Naive thymus-derived CD4-positive, alpha-beta T cell (primary cell): ENCODE data around the gene DDI2. TPM values are rescaled to one million over a fixed set of nuclear protein-coding genes. Genes with fewer than 3 reads are reported as not detected.
A peak's percentile ranks its signal among the peaks of the same experiment; 100 is the strongest.

ENCODE experiments used
- ATAC-seq: fragments of 150-1000 bp; cut with Tn5 transposase; 2 replicates; pipeline ENCODE4 v1.10.0; 2021; ENCODE audit warnings: mild to moderate bottlenecking, moderate library complexity
- CTCF ChIA-PET: fragments of 350-600 bp; sonication (Branson Sonifier 250); formaldehyde crosslinking; loops from one replicate; lab custom pipeline; 2021; ENCODE audit warnings: antibody characterized with exemption; lab: Charles Lee
- POLR2A ChIA-PET: fragments of 350-600 bp; sonication (Branson Sonifier 250); formaldehyde crosslinking; loops from one replicate; lab custom pipeline; 2021; ENCODE audit warnings: antibody characterized with exemption, inconsistent platforms; lab: Charles Lee
- DNase-seq, 9 donors: peaks; one replicate each; pipeline versions ENCODE4 v3.0.0 to v3.0.0-alpha.2; 2020 to 2022; ENCODE audit warnings: mixed read lengths in 1 of 9
- H3K27ac ChIP-seq: one replicate; pipeline ENCODE4 v1.7.0; 2013; ENCODE audit warnings: mild to moderate bottlenecking, low read depth, low read length, moderate library complexity
- H3K27me3 ChIP-seq, 2 donors: one replicate each; pipeline ENCODE4 v1.7.0; 2013; ENCODE audit warnings: low read length in 2 of 2, mild to moderate bottlenecking in 2 of 2, moderate library complexity in 2 of 2; ENCODE audit not compliant: control insufficient read depth in 2 of 2, insufficient read depth in 2 of 2
- H3K36me3 ChIP-seq, 3 experiments: 1 replicate in 2 of 3; 2 replicates in 1 of 3; pipeline ENCODE4 v1.7.0; 2013; ENCODE audit warnings: low read length in 3 of 3, mild to moderate bottlenecking in 3 of 3, moderate library complexity in 1 of 3; ENCODE audit not compliant: insufficient read depth in 3 of 3, control insufficient read depth in 2 of 3
- H3K4me1 ChIP-seq, 2 donors: one replicate each; pipeline ENCODE4 v1.7.0; 2013; ENCODE audit warnings: low read length in 2 of 2, mild to moderate bottlenecking in 2 of 2, moderate library complexity in 1 of 2; ENCODE audit not compliant: control insufficient read depth in 2 of 2, insufficient read depth in 2 of 2
- H3K4me3 ChIP-seq: 2 replicates; pipeline ENCODE4 v1.7.0; 2013; ENCODE audit warnings: mild to moderate bottlenecking, low read length
- H3K9me3 ChIP-seq, 3 experiments: 1 replicate in 2 of 3; 2 replicates in 1 of 3; pipeline ENCODE4 v1.7.0; 2013; ENCODE audit warnings: low read length in 3 of 3; ENCODE audit not compliant: control insufficient read depth in 2 of 3
- H3K27ac Mint-ChIP-seq, 9 donors: one replicate each; pipeline ENCODE4 v1.8.0; 2020 to 2022; ENCODE audit warnings: mixed read lengths in 9 of 9, mild to moderate bottlenecking in 8 of 9, moderate library complexity in 5 of 9, inconsistent platforms in 2 of 9
- H3K27me3 Mint-ChIP-seq, 5 donors: one replicate each; pipeline ENCODE4 v1.8.0; 2021 to 2022; ENCODE audit warnings: mixed read lengths in 5 of 5, mild to moderate bottlenecking in 1 of 5
- H3K36me3 Mint-ChIP-seq, 5 donors: one replicate each; pipeline ENCODE4 v1.8.0; 2020 to 2022; ENCODE audit warnings: mixed read lengths in 5 of 5, mild to moderate bottlenecking in 3 of 5, inconsistent platforms in 1 of 5
- H3K4me1 Mint-ChIP-seq, 7 donors: one replicate each; pipeline ENCODE4 v1.8.0; 2020 to 2022; ENCODE audit warnings: mixed read lengths in 7 of 7, mild to moderate bottlenecking in 3 of 7, inconsistent platforms in 1 of 7
- H3K4me3 Mint-ChIP-seq, 10 donors: one replicate each; pipeline ENCODE4 v1.8.0; 2020 to 2022; ENCODE audit warnings: mild to moderate bottlenecking in 10 of 10, mixed read lengths in 10 of 10, moderate library complexity in 6 of 10, inconsistent platforms in 2 of 10
- H3K9me3 Mint-ChIP-seq, 11 donors: one replicate each; pipeline ENCODE4 v1.8.0; 2020 to 2022; ENCODE audit warnings: mixed read lengths in 11 of 11, mild to moderate bottlenecking in 4 of 11, inconsistent platforms in 1 of 11, moderate library complexity in 1 of 11
- intact Hi-C, 2 donors: fragments of 100-400 bp; cut with micrococcal nuclease; formaldehyde crosslinking; loops; one replicate each; pipeline ENCODE4 v1.15.1; 2023
- polyA plus RNA-seq, 2 donors: library from polyadenylated mRNA; unstranded; fragments of 300-500 nt; fragmentation: Illumina TruSeq; gene quantifications; one replicate each; pipeline ENCODE4 v1.2.3, GENCODE V29; 2021
- total RNA-seq, 6 experiments: library from RNA in 5 of 6; stranded (reverse) in 5 of 6; gene quantifications; 1 replicate in 5 of 6; 2 replicates in 1 of 6; pipeline ENCODE4 v1.2.3 and lab custom pipeline; 2021 to 2026

Gene DDI2
- total and polyA plus RNA-seq, 7 experiments from 2014 or later: 3.2 to 46.8 (median 31.0) TPM

DNA sequence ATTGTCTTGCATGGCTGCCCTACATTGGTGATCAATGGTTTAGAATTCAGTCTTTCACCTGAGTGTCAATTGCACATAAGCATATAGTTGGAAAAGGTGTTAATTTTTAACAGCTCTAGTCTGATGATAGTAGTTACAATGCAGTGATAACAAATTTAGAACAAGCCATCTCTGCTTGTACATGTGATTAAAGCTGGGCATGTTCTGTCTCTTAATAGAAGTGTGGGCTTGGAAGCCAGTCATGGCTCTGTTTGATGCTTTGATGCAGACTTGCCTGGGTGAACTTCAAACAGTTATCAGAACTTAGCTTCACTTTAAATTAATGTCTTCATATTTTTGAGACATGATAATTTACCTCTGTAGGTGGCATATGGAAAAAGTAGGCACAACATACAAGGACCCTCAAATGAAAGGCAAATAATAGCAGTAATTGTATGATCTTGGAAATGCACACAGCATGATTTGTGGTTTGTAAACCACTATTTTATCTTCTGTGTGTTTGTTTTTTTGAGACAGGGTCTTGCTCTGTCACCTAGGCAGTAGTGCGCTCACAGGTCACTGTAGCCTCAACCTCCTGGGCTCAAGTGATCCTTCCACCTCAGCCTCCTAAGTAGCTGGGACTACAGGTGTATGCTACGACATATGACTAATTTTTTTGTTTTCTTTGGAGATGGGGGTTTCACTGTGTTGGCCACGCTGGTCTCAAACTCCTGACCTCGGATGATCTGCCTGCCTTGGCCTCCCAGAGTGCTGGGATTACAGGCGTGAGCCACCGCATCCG lies 3.8 kb downstream of the DDI2 start:
- Histone ChIP-seq H3K4me1 (peaks cover 25 to 30% of the 10 kb centered on the region in 2 donors), H3K9me3 (no peaks in the 10 kb centered on the region), H3K4me3 (no peak overlapping the region), H3K36me3 (peaks cover 0 to 4% (median 0%) of the 10 kb centered on the region in 3 experiments), H3K27me3 (no peaks in the 10 kb centered on the region), H3K27ac (no peak overlapping the region)
- CTCF ChIA-PET: no interaction called here
- Mint-ChIP-seq H3K9me3 (no peaks in the 10 kb centered on the region), H3K27ac (peak overlapping the region in 7 of 9 donors; percentile 18 to 88 (median 59)), H3K36me3 (peaks cover 0 to 5% (median 2%) of the 10 kb centered on the region in 5 donors), H3K27me3 (no peaks in the 10 kb centered on the region), H3K4me3 (peak overlapping the region in 7 of 10 donors; percentile 35 to 92 (median 61)), H3K4me1 (peaks cover 50 to 79% (median 65%) of the 10 kb centered on the region in 7 donors)
- POLR2A ChIA-PET: interaction anchor here (0.6 to 1.0 kb wide), 3 partner anchors 18 to 67 kb away, joined by 3 read pairs; no protein-coding TSS in a partner anchor
- DNase-seq (no peak), ATAC-seq (no peak)
- intact Hi-C loops: no loop called here

DNA sequence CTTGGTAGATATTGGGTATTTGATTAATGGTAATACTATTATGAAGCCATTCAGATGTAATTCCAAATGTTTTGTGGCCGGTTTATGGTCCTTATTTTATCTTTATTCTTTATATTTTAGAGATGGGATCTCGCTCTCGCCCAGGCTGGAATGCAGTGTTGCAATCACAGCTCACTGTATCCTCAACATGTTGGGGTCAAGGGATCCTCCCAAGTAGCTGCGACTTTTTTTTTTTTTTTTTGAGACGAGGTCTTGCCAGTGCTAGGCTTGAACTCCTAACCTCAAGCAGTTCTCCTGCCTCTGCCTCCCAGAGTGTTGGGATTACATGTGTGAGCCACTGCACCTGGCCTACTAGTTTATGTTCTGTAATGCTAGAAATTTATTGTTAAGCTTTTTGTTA lies 4.7 kb downstream of the DDI2 start:
- no peak overlapping the region for H3K4me3 ChIP-seq

DNA sequence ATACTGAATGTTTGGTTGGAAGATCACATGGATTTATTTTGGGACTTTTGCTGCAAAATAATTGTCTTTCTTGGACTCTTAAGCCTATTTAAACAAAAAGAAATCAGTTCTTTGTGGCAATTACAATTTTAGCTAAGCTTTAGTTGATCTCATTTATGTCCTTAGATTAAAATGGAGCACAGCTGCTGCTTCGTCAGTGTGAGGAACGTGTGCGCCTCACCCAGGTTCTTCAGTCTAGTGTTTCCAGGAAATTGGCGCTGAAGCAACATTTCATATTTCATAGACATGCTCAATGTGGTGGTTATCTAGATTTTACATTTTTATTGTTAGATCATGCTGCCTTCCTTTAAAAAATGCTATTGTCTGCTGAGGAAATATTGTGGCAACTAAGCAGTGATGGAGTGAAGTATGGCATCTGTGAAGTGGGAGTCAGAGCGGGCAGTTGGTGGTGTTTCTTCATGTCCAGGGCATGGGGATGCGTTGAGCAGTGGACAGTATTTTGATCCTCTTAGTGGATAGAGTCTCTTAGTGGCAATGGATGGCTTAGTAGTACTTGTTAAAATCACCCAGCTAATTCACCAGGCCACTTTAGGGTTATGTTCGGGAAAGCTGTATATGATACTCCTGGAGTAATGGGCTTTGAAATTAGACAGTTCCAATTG lies 5.6 kb downstream of the DDI2 start:
- Mint-ChIP-seq H3K4me1 (peaks cover 48 to 84% (median 71%) of the 10 kb centered on the region in 7 donors), H3K4me3 (peak overlapping the region in 3 of 10 donors; percentile 4 to 43 (median 21)), H3K27me3 (no peaks in the 10 kb centered on the region), H3K27ac (peak overlapping the region in 8 of 9 donors; percentile 0 to 64 (median 16)), H3K9me3 (no peaks in the 10 kb centered on the region), H3K36me3 (peaks cover 0 to 21% (median 6%) of the 10 kb centered on the region in 5 donors)
- DNase-seq (peak in 1 of 9 donors; percentile 13), ATAC-seq (no peak)
- POLR2A ChIA-PET: interaction anchor here (0.8 kb wide), 1 partner anchor 95 kb away, joined by 3 read pairs; no protein-coding TSS in a partner anchor
- Histone ChIP-seq H3K9me3 (no peaks in the 10 kb centered on the region), H3K27me3 (no peaks in the 10 kb centered on the region), H3K4me1 (peaks cover 25% of the 10 kb centered on the region in 2 donors), H3K4me3 (no peak overlapping the region), H3K27ac (no peak overlapping the region), H3K36me3 (peaks cover 0 to 17% (median 0%) of the 10 kb centered on the region in 3 experiments)
- CTCF ChIA-PET: no interaction called here
- intact Hi-C loops: no loop called here

More for the DNA sequence above, 4.7 kb downstream of the DDI2 start:
- H3K4me1 ChIP-seq: peaks cover 25% of the 10 kb centered on the region in 2 donors
- Mint-ChIP-seq H3K36me3 (peaks cover 0 to 14% (median 6%) of the 10 kb centered on the region in 5 donors), H3K27me3 (no peaks in the 10 kb centered on the region), H3K4me3 (peak overlapping the region in 2 of 10 donors; percentile 3 to 43), H3K9me3 (no peaks in the 10 kb centered on the region), H3K27ac (peak overlapping the region in 4 of 9 donors; percentile 46 to 88 (median 70)), H3K4me1 (peaks cover 48 to 79% (median 68%) of the 10 kb centered on the region in 7 donors)
- ChIA-PET CTCF (no interaction called here), POLR2A (interaction anchor here (0.7 to 1.0 kb wide), 2 partner anchors 48 to 67 kb away, joined by 3 read pairs; no protein-coding TSS in a partner anchor)
- no peak overlapping the region for H3K27ac ChIP-seq
- intact Hi-C loops: no loop called here
- no peaks in the 10 kb centered on the region for H3K27me3 ChIP-seq
- peaks cover 0 to 11% (median 0%) of the 10 kb centered on the region in 3 experiments for H3K36me3 ChIP-seq
- no peak for ATAC-seq
- DNase-seq: no peak
- H3K9me3 ChIP-seq: no peaks in the 10 kb centered on the region

DNA sequence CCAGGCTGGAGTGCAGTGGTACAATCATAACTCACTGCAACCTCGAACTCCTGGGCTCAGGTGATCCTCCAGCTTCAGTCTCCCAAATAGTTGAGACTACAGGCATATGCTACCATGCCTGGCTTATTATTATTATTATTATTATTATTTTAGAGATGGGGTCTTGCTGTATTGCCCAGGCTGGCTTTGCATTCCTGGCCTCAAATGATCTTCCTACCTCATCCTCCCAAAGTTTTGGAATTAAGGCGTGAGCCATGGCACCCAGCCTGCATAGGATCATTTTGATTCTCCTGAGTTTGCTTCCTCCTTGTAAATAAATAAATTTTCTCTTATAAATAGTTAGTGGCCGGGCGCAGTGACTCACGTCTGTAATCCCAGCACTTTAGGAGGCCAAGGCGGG lies 6.2 kb downstream of the DDI2 start:
- Mint-ChIP-seq H3K36me3 (peaks cover 0 to 24% (median 6%) of the 10 kb centered on the region in 5 donors), H3K4me1 (peaks cover 48 to 79% (median 70%) of the 10 kb centered on the region in 7 donors), H3K27ac (no peak overlapping the region), H3K27me3 (no peaks in the 10 kb centered on the region), H3K9me3 (no peaks in the 10 kb centered on the region), H3K4me3 (no peak overlapping the region)
- Histone ChIP-seq H3K36me3 (peaks cover 0 to 22% (median 0%) of the 10 kb centered on the region in 3 experiments), H3K27me3 (no peaks in the 10 kb centered on the region), H3K4me3 (no peak overlapping the region), H3K9me3 (no peaks in the 10 kb centered on the region), H3K27ac (no peak overlapping the region), H3K4me1 (peaks cover 23% of the 10 kb centered on the region in 2 donors)
- POLR2A ChIA-PET: interaction anchor here (0.8 kb wide), 1 partner anchor 94 kb away, joined by 3 read pairs; no protein-coding TSS in a partner anchor
- intact Hi-C loops: no loop called here
- CTCF ChIA-PET: no interaction called here
- DNase-seq: no peak
- no peak for ATAC-seq

DNA sequence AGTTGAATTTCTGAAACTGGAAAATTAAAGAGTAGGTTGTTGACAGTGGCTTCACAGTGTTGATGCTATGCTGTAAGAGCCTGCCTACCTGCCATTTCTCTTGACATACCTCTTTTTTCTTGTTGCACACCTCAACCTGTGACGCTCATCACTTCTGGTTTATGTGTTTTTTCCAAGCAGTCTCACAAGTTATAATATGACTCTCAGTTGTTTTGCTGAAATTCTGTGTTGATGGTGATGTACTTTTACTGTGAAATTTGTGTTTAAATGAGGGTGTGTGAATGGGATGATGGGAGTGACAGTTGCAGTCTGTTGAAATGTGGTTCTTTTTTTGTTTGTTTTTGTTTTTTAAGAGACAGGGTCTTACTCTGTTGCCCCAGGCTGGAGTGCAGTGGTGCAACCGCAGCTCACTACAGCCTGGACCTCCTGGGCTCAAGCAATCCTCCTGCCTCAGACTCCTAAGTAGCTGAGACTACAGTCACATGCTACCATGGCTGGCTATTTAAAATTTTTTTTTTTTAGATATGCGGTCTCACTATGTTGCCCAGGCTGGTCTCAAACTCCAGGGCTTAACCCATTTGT lies 7.0 kb downstream of the DDI2 start:
- peaks cover 0 to 28% (median 0%) of the 10 kb centered on the region in 3 experiments for H3K36me3 ChIP-seq
- peaks cover 0 to 26% (median 12%) of the 10 kb centered on the region in 5 donors for H3K36me3 Mint-ChIP-seq
- H3K27me3 ChIP-seq: no peaks in the 10 kb centered on the region
- no peak for ATAC-seq
- H3K4me1 Mint-ChIP-seq: peaks cover 48 to 72% (median 65%) of the 10 kb centered on the region in 7 donors
- peaks cover 16% of the 10 kb centered on the region in 2 donors for H3K4me1 ChIP-seq
- intact Hi-C loops: no loop called here
- H3K9me3 Mint-ChIP-seq: no peaks in the 10 kb centered on the region
- no peak for DNase-seq
- no peak overlapping the region for H3K4me3 ChIP-seq
- no peaks in the 10 kb centered on the region for H3K27me3 Mint-ChIP-seq
- H3K9me3 ChIP-seq: no peaks in the 10 kb centered on the region
- POLR2A ChIA-PET: no interaction called here
- peak overlapping the region in 3 of 9 donors; percentile 3 to 63 (median 49) for H3K27ac Mint-ChIP-seq
- H3K4me3 Mint-ChIP-seq: peak overlapping the region in 1 of 10 donors; percentile 6
- no peak overlapping the region for H3K27ac ChIP-seq
- CTCF ChIA-PET: interaction anchor here (0.6 kb wide), 2 partner anchors 115 to 612 kb away, joined by 3 to 4 read pairs; no protein-coding TSS in a partner anchor
